Measurements from ENCODE around the gene SARDH. TPM values are rescaled to one million over a fixed set of nuclear protein-coding genes. Genes with fewer than 3 reads are reported as not detected.

SARDH gene
- polyA plus RNA-seq, 3 donors, result not detected

- 98% methylated on average over 13 of the region's 16 CpGs for WGBS (ENCODE audit: insufficient coverage)
- H3K9me3 ChIP-seq (replicated peaks in 1 of 2; ENCODE audit: control insufficient read depth in 1 of 2, insufficient read depth in 1 of 2, low read length in 2 of 2), result peaks cover 11 to 34% of the 10 kb centered on the region in 2 donors
- no peaks in the 10 kb centered on the region for H4K20me1 ChIP-seq (ENCODE audit: insufficient read depth, low read length)
- H3K27ac ChIP-seq (ENCODE audit: low read depth in 1 of 2, low read length in 2 of 2), result no peak overlapping the region
- H3K4me2 ChIP-seq (replicated peaks; ENCODE audit: extremely low read depth, low read length, poor library complexity, severe bottlenecking), result no peak overlapping the region
- no peak overlapping the region for H3K9ac ChIP-seq (ENCODE audit: insufficient read depth, low read length, poor library complexity, severe bottlenecking)
- H2AFZ ChIP-seq (ENCODE audit: insufficient read depth, low read depth, low read length, poor library complexity, severe bottlenecking), result no peak overlapping the region
- no peaks in the 10 kb centered on the region for H3K79me2 ChIP-seq (ENCODE audit: insufficient read depth, low read length)
- Mint-ChIP-seq H3K4me3 (no peak overlapping the region), H3K27me3 (ENCODE audit: low read depth in 3 of 3) (peaks cover 0 to 6% (median 1%) of the 10 kb centered on the region in 3 donors), H3K27ac (peak overlapping the region in 1 of 7 donors; percentile 43), H3K4me1 (no peaks in the 10 kb centered on the region), H3K9me3 (peaks cover 17 to 35% (median 32%) of the 10 kb centered on the region in 7 donors), H3K36me3 (peaks cover 72 to 89% of the 10 kb centered on the region in 2 donors)
- peaks cover 55 to 97% of the 10 kb centered on the region in 2 donors for H3K36me3 ChIP-seq (replicated peaks in 1 of 2; ENCODE audit: control insufficient read depth in 1 of 2, insufficient read depth in 2 of 2, low read length in 2 of 2)
- no peak for DNase-seq
- intact Hi-C loops (cut with micrococcal nuclease), result no loop called here
- H3K27me3 ChIP-seq (ENCODE audit: control insufficient read depth in 2 of 2, insufficient read depth in 2 of 2, low read length in 2 of 2), result no peaks in the 10 kb centered on the region
- no peak overlapping the region for H3K4me3 ChIP-seq (replicated peaks in 1 of 3; ENCODE audit: low read depth in 2 of 3, low read length in 3 of 3)
- no peak for TF ChIP-seq CTCF (IDR thresholded peaks at IDR 0.05)
- H3K4me1 ChIP-seq (ENCODE audit: control insufficient read depth in 1 of 2, insufficient read depth in 2 of 2, low read length in 2 of 2), result no peaks in the 10 kb centered on the region
These were observed 32.1 kb upstream of the SARDH start for GRCh38 chr9:133770076-133770777.

- no peaks in the 10 kb centered on the region for H3K4me1 Mint-ChIP-seq
- no peaks in the 10 kb centered on the region for H3K4me1 ChIP-seq (ENCODE audit: control insufficient read depth in 1 of 2, insufficient read depth in 2 of 2, low read length in 2 of 2)
- peaks cover 0 to 5% (median 1%) of the 10 kb centered on the region in 3 donors for H3K27me3 Mint-ChIP-seq (ENCODE audit: low read depth in 3 of 3)
- TF ChIP-seq CTCF (IDR thresholded peaks at IDR 0.05), result no peak
- no peak overlapping the region for H3K4me3 ChIP-seq (replicated peaks in 1 of 3; ENCODE audit: low read depth in 2 of 3, low read length in 3 of 3)
- H3K27ac Mint-ChIP-seq, result no peak overlapping the region
- H3K4me3 Mint-ChIP-seq, result no peak overlapping the region
- no peak overlapping the region for H2AFZ ChIP-seq (ENCODE audit: insufficient read depth, low read depth, low read length, poor library complexity, severe bottlenecking)
- H3K36me3 ChIP-seq (replicated peaks in 1 of 2; ENCODE audit: control insufficient read depth in 1 of 2, insufficient read depth in 2 of 2, low read length in 2 of 2), result peaks cover 52 to 97% of the 10 kb centered on the region in 2 donors
- intact Hi-C loops (cut with micrococcal nuclease), result no loop called here
- H3K27ac ChIP-seq (ENCODE audit: low read depth in 1 of 2, low read length in 2 of 2), result no peak overlapping the region
- no peaks in the 10 kb centered on the region for H3K27me3 ChIP-seq (ENCODE audit: control insufficient read depth in 2 of 2, insufficient read depth in 2 of 2, low read length in 2 of 2)
- peaks cover 11 to 29% of the 10 kb centered on the region in 2 donors for H3K9me3 ChIP-seq (replicated peaks in 1 of 2; ENCODE audit: control insufficient read depth in 1 of 2, insufficient read depth in 1 of 2, low read length in 2 of 2)
- peaks cover 72 to 86% of the 10 kb centered on the region in 2 donors for H3K36me3 Mint-ChIP-seq
- no peak overlapping the region for H3K9ac ChIP-seq (ENCODE audit: insufficient read depth, low read length, poor library complexity, severe bottlenecking)
- H4K20me1 ChIP-seq (ENCODE audit: insufficient read depth, low read length), result no peaks in the 10 kb centered on the region
- 97% methylated on average over 17 of the region's 17 CpGs for WGBS (ENCODE audit: insufficient coverage)
- DNase-seq, result no peak
- H3K9me3 Mint-ChIP-seq, result peaks cover 17 to 30% (median 28%) of the 10 kb centered on the region in 7 donors
- no peak overlapping the region for H3K4me2 ChIP-seq (replicated peaks; ENCODE audit: extremely low read depth, low read length, poor library complexity, severe bottlenecking)
- H3K79me2 ChIP-seq (ENCODE audit: insufficient read depth, low read length), result no peaks in the 10 kb centered on the region
These were observed 31.4 kb upstream of the SARDH start for GRCh38 chr9:133769511-133770075.
